HG03025 (cell line): ENCODE data around the gene CD248.

Experiments used
- ATAC-seq: cut with Tn5 transposase; IDR thresholded peaks from one replicate; pipeline ENCODE4 v1.9.1; 2021; ENCODE audit warnings: mild to moderate bottlenecking, moderate library complexity; ENCODE audit not compliant: unreplicated experiment, low FRiP score

CD248 gene

DNA sequence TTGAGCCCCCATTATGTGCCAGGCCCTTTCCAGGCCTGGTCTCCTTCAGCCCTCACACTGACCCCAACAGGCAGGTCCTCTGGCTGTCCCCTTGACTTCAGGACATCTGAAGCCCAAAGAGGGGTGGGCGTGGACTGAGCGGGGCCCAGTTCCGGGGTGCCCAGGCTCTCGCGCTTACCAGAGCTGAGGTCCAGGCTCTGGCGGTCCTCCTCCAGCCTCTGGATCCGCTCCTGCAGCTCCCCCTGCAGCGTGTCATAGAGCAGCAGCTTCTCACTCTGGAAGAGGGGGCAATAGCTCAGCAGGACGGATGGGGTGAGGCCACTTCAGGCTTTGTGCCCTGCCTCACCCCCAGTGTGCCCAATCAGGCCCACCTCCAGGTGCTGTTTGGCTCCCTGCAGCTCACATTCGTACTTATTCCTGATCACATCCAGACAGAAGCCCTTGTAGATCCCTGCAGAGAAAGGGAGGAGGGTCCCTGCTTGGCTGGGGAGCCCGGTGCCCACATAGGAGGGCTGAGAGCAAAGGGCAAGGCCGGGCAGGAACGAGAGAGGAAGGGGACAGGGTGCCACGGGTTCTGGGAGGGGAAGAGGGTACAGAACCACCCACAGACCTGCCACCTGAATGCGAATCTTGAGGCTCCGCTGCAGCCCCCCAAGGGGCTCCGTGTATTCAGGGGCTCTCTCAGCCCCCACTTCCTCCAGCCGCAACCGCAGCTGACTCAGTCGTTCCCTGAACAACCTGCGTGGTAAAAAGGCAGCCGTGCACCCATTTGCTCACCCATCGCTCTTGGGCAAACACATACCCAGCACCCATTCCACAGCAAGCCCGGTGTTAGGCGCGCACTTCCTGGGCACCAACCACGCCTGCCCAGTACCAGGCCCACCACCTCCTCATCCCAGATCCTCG is 24.0 kb upstream of the CD248 start:
- no peak for ATAC-seq

DNA sequence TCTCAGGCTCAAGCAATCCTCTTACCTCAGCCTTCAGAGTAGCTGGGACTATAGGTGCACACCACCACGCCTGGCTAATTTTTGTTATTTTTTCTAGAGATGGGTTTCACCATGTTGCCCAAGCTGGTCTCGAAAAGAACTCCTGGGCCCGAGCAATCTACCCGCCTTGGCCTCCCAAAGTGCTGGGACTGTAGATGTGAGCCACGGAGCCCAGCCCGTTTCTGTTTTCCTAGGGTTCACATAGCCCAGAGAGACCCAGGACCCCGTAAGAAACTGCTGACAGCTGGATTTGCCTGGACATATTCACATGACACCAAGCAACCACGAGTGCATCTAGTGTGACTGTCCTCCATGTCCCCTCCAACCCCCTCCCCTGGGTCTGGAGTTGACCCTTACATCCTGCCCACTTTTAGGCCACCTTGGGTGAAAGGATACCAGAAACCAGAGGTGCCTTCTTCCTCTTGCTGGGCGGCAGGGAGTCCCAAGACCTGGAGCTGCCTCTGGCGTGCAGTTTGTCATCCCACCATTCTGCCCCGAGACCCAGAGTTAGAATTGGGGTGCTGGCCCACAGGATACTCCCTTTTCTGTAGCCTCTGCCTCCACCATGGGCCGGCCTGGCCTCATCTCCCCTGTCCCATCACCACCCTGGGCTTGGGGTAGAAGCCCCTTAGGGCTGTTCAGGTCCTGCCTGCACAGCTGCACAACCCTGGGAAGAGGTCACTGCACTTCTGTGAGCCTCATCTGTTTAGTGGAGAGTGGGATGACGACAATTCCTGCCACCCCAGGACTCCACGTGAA is 23.0 kb upstream of the CD248 start:
- no peak for ATAC-seq

DNA sequence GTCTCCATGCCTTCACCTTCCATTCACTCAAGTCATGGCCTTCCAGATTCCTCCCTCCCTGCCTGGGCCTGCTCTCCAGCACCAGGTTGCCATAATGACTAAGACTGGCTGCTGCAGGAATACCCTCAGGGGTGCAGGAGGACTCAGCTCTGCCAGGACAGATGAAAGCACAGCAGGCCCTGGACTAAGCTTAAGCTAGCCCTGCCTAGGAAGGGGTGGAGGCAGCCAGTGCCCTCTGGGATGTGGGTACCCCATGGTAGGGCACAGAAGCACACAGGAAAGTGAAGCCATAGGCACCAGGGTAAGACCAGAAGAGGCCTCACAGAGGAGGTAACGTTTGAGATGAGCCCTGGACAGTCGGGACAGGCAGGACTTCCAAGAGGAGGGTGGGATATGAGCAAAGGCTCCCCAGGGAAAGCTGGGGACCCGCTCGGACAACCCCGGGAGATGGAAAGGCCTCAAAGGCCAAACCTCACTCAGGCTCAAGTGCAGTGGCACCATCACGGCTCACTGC is 22.4 kb upstream of the CD248 start:
- no peak for ATAC-seq

DNA sequence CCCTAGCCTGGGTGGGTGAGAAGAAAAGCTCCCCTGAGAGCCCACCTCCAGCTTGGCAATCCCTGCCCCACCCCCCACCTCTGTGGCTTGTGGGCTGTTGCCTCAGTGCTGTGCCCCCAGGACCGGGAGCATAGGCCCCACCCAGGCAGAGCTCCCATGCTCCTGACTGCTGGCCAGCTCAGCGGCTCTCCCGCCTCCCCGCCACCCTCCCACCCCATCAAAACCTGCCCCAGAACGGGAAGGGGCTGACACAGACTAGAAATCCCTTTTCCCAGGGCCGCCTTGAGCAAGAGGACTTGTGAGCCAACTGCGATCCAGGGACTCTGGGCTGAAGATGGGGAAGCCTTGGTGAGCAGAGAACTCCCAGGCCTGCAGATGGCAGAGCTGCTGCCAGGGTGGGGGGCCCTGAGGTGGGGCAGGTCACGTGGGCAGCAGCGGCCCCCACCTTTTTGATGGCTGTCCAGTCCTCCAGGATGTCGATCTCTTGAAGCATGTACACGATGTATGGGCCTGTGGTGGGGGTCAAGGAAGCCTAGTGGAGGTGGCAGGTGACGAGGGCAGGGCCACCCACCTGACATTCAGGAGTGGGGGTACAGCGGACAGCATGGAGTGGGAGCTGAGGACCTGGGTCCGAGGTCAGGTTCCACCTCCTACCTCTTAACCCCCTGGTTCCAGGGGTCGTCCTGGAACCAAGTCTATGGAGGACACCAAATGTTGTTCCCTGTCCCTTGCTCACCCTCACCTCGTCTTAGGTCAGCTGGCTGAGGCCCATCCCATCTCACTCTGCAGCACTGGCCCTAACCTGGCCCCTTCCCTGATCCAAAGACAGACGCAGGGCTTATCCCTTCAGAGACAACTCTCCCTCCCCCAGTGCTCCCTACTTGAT is 21.7 kb upstream of the CD248 start:
- no peak for ATAC-seq

DNA sequence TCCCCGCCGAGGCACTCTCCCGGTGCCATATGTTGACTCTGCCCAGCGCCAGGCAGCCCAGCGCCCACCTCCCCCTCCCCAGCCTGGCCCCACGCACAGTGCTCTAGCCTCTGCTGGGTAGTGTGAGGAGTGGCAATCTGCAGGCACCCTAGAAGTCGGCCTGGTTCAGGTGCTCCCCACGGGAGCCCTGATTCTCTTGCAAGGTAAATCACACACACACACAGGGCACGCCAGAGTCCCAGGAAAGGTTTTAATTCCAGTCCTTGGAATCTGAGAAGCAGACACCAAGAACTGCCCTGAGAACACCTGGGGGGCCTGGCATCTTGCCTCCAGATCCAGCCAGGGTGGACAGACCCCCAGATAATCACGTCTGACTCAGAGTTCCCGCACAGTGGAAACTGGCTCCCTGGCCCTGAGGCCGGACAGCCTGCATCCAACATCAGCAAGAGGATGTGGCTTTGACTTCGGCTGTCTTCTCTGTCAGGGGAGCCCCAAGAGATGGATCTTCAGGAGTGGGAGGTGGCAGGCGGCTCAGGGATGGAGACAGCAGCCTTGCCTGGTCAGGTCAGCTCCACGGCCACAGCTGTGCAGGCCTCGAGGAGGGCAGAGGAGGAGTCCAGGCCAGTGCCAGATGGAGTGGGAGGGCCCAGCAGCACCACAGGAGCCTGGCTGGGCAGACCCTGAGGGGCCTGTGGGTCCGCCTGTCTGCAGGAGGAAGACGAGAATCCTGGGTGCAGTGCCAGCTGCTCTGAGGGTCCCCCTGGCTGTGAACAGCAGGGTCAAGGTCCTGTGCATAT is 20.5 kb upstream of the CD248 start:
- ATAC-seq = no peak

DNA sequence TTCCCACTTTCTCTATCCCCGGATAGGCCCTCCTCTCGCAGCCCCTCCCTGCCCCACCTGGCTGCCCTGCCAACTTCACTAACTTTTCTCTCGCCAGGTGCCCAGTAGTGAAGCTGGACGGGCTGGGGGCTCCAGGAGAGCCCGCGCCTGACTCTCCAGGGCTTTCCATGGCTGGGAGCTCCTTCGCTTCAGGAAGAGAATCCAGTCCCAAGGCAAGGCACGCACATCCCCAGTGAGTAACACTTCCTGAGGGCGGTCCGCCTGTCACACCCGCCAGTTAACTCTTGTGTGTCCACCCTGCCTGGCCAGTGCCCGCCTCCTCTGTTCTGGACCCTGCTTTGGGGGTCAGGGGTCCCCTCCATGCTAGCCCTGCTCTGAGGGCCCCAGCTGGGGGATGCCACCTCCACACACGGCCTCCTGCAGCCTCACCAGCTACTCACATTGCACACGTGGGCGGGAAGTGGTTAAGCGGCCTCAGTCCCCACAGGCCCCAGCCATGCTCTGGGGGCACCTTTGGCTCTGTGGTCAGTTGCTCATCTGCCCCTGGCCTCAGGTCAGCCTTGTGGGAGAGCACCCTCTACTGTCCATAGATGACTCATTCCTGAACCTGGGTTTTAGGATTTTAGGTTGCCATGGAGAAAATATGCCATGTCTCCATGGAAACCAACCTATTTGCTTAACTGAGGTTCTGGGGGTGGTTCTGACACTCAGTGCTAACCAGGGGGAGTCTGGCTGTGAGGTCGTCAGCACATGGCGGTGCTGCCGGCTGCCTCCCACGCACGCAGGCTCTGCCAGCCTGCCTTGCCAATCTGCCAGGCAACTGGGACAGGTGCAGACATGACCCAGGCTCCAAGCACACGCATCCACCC is 19.6 kb upstream of the CD248 start, which contains the start of gene RIN1:
TSS of gene RIN1 (minus strand) at position 201 of the 869 bp plus-strand sequence. CDS start at position 169, 32 bp downstream.
- ATAC-seq = no peak

DNA sequence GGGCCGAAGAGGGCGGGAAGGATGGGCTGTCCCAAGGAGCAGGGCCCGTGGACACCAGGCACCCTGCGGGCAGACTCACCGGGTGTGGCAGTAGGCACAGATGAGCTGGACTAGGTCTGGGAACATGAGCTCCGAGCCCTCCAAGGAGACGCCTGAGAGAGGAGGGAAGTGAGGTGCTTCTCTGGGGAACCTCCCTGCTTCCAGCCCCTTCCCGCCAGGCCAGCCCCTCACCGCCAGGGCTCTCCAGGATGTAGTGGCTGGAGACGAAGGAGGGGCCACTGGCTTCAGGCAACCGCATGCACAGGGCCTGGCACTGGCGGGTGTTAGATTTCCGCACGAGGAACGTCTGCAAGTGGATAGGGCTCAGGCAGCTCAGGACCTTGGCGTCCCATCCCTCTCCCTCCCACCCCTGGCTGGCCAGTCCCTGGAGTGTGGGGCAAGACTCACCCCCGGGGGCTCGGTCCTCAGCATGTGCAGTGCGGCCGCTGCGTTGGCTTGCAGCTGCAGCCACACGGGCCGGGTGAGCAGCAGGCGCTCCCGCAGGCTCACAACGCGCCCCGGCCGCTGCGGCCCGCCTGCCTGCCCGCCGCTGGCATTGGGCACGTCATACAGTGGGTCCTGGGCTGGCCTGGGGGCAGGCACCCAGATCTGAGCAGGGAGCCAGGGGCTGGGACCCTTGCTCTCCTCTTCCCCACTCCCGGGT is 18.8 kb upstream of the CD248 start:
- ATAC-seq = no peak

DNA sequence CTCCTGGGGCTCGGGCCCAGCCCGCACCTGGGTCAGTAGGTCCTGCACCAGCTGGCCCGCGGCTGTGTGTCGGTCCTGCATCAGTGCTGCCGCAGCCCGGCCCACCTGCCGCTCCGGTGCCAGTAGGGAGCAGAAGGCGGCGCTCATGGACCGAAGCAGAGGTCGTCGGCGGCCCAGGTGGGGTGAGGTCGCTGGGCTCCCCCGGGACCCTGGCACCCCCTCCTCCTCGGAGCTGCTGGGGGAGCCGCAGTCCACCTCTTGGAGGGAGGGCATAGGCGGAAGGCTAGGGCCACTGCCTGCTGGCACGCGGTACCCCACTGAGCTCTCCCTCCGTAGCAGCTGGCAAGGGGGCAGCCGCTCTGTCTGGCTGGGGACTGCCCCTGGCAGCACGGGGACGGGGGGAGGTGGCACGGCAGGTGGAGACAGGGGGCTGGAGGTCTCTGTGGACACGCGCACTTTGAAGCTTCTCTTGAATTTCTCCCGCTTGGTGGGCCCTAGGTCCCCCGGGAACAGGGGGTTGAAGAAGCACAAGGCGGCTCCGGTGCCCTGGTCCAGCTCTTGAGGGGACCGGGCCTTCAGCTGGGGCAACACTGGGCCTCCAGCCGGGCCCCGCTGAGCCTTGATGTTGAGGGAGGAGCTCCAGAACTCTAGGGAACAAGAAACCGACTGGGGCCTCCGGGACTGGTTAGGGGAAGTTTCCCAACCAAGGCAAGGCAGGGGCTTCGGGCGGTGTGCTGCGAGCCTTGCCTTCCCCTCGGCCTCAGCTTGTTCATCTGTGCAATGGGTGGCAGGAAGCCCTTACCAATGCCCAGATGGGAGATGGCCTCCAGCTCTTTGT is 18.0 kb upstream of the CD248 start:
- no peak for ATAC-seq

DNA sequence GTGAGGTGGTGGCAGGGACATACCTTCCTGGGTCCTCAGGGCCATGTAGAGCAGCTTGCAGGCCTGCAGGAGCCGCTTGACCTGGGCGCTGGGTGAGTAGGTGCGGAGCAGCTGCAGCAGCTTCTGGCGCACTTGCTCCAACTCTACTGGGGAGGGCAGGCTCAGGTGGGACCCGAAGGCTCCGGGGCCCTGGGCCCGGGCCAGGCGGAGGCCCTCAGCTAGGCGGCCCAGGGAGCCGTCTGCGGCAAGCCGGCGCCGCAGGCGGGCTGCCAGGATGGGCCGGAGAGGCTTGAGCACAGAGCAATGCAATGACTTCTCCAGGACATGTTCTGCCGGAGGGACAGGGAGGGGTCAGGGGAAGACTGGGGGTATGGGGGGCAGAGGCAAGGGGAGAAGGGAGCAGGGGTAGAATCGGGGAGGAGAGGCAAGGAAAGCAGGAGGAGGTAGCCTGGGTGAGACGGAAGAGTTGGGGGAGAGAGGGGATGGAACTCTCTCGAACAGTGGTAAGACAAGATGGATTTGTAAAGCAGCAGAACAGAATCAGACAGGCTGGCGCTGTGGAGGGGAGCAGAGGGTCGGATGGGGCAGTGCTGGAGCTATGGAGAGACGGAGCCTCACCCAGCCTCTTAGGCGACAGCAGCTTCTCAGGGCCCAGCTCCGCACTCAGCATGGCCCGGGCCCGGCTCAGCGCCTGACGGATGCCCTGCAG is 17.2 kb upstream of the CD248 start:
- ATAC-seq = no peak

DNA sequence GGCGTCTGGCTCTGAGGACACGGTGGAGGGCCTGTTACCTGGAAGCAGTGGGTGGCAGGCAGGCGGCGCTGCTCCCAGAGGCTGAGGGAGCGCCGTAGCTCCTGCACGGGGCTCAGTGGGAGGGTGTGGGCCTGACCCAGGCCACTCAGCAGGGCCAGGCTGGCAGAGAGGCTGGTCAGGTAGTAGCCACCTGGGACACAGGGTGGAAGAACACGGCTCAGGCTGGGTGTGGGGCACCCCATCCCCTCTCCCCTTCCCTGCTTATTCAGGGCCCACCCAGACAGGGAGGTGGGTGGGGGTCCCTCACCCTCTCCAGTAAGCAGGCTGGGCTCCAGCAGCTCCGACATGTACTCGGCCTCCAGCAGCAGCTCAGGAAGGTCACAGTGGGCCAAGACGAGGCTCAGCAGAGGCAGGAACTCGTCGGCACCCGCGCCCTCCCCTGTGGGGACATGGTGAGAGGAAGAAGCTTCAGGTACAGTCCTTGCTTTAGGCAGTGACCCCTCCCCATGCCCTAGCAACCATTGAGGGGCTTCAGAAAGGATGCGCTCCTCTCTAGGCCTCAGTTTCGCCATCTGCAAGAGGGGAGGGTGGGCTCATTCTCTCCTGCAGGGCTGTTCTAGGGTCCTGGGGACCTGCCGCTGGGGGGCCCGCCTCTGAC is 16.5 kb upstream of the CD248 start:
- ATAC-seq = no peak

DNA sequence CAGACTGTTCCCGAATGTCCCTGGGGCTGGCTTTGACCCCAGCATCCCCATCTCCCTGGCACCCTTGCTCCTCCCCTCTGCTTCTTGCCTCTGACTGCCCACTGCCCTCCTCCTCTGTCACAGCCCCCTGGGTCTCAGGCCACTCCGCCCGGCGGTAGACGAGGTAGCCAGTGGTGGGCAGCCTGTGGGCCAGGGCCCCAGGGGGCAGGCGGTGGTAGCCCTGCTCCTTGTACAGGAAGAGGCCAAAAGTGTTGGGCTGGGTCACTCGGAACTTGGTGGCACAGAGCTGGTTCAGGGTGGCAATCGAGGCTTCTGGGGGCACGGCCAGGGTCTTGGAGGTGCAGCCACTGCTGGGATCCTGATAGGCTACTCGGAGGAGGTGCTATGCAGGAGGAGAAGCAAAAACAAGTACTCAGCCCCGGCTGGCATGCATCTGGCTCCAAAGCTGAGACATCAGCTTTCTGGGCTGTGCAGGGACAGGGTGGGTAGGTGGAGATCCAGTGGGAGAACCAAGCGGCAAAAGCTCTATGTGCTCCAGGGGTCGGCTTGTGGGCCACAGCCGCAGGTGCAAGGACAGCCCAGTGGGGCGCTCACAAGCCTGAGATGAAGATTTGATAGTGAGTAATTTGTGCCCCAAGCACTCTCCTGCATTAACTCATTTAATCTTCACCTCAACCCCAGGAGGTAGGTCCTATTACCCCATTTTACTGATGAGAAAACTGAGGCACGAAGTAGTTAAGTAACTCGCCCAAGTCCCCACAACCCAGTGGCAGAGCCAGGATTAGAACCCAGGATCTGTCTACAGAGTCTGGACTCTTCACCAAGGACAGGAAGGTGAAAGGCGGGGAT is 15.8 kb upstream of the CD248 start:
- ATAC-seq = no peak

DNA sequence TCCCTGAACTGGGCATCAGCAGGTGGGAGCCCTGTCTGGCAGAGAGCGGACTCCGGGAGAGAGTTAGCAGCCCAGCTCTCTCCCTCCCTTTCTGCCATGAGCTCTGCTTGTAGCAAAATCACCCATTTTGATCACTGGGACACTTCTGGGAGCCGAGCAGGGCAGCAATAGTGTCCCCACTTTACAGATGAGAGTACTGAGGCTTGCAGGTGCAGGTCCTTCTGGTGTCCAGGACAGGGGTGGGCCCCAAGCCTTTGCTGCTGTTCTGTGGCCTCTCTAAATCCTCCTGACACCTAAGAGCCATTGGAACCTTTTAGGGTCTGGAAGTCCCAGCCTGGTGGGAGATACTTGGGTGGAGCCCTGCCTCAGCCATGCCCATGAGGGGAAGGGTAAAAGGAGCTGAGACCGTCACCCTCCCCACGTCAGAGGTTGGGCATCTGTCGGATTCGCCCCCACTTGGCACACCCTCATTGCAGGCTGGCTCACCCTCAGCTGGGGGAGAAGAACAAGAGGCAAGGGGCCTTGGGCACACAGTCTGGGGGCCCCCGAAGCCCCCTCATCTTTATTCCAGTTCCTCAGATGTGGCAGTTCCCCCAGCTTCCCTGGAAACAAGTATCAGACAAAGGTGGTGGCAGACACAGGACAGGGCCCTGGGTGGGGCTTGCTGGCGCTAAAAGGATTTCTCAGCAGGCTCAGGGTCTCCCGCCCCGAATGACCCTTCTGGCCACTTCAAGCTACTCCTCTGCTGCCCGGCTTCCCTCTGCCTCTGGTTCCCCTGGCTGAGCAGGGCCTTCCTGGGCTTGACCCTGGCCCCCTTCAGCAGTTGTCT is 14.9 kb upstream of the CD248 start:
- ATAC-seq = no peak

DNA sequence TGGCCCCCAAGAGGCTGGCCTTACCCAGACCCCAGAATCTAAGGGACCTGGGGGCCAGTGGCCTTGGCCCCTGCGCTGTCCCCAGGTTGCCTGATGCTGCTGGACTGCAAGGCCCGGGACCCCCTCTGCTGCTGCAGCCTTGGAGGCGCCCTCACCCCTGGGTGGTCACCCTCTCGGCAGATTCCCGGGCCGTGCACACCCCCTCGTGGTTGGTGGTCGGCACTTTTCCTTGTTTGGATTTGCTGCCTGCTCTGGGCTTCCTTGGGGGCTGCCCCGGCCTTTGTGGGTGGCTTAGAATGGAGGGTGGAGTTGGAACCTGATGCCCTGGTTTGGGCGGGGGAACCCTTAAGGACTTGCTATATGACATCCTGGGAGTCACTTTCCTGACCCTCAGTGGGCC is 14.1 kb upstream of the CD248 start:
- ATAC-seq = no peak

DNA sequence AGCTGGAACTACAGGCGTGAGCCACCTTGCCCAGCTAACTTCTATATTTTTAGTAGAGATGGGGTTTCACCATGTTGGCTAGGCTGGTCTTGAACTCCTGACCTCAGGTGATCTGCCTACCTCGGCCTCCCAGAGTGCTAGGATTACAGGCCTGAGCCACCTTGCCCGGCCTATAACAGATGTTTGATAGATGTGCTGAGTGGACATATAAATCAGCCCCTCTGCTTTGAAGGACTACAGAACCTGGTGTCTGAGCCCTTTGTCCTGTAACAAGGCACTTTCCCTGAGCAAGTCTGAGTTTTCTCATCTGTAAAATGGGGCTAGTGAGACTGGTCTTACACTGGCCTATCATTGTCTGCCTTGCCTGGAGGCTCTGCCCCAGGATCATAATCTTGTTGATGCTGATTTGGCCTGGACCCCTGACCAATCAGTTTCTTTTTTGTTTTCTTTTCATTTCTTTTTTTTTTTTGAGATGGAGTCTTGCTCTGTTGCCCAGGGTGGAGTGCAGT is 12.4 kb upstream of the CD248 start:
- ATAC-seq = no peak
